ENCODE results near the gene PDE4D. TPM values are rescaled to one million over a fixed set of nuclear protein-coding genes. Genes with fewer than 3 reads are reported as not detected.
A peak's percentile ranks its signal among the peaks of the same experiment; 100 is the strongest.

Gene PDE4D
- total RNA-seq, result 25.3 and 59.5 TPM in 2 replicates

DNA sequence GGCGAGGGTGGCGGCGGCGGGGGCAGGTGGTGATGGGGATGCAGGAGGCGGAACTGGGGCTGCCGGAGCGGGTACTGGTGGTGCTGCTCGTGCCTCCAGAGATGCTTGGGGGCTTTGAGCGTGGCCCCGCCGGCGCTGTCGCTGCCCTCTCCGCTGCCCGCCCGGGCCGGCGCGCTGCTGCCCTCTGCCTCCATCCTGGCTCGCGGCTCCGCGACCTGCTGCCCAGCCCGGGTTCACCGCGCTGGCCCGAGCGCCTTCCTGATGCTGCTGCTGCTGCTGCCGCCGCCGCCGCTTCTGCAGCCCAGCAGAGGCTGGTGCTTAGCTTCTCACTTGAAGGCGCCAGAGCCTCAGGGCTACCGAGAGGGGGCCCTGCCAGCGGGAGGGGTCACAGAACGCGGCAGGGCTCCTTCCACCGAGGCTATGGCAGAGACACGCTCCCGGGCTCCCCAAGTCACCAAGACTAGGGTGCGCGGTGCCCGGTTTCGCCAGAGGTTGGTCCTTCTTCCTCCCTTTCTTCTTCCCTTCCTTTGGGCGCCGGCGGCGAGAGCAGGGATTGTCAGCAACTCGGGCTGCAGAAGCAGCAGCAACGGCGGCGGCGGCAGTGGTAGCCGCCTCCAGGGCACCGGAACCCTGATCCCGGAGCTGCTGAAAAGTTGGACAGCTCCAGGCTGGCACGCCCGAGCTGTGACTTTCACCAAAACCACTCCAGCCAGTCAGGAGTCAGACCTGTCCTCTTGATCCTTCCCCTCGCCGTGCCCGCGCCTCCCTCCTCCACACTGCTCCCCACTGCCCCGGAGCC lies at the start of gene PDE4D:
Gene PDE4D, minus strand, starts transcription at position 298 of the 799 bp plus-strand sequence.

Small RNAs within 50 kb of the gene (small RNA-seq; reads per million reads assigned to genes)
- 7.6 reads per million, percentile 89 among the genes with 10 or more reads in this experiment for gene MIR582
